ENCODE data around the gene RHOA.
"Not testable (repeated sequence)": the region's sequence is repeated elsewhere in the genome, so short reads cannot be mapped to it uniquely, and the experiment has no call there.

The RHOA gene

GRCh38 chr3:49397470-49397869, 14.3 kb downstream of the RHOA start:
- no peak overlapping the region for H3K4me2 ChIP-seq (ENCODE audit: low read length)
- no peak overlapping the region for H3K27ac ChIP-seq (ENCODE audit: low read depth, low read length)
- peaks cover 68% of the 10 kb centered on the region for H3K36me3 ChIP-seq (ENCODE audit: control insufficient read depth, low read length)
- H3K4me3 ChIP-seq (ENCODE audit: low read length): no peak overlapping the region
- H3K27me3 ChIP-seq (ENCODE audit: control insufficient read depth, low read length): no peaks in the 10 kb centered on the region
- no peaks in the 10 kb centered on the region for H3K9me2 ChIP-seq (replicated peaks; ENCODE audit: control insufficient read depth, low read length)
- TF ChIP-seq EZH2phosphoT487 (IDR thresholded peaks at IDR 0.05; ENCODE audit: borderline replicate concordance, low read length) (no peak), CTCF (IDR thresholded peaks at IDR 0.05; ENCODE audit: low read depth, low read length, poor library complexity, severe bottlenecking) (no peak)
- H4K20me1 ChIP-seq (ENCODE audit: control insufficient read depth, insufficient read depth, low read depth, low read length): peaks cover 46% of the 10 kb centered on the region
- peaks cover 100% of the 10 kb centered on the region for H3K79me2 ChIP-seq (ENCODE audit: control insufficient read depth, low read length)
- peaks cover 58% of the 10 kb centered on the region for H3K4me1 ChIP-seq (ENCODE audit: control insufficient read depth, low read length)
- peaks cover 4% of the 10 kb centered on the region for H3F3A ChIP-seq (ENCODE audit: control insufficient read depth, insufficient read depth)
- no peaks in the 10 kb centered on the region for H3K9me3 ChIP-seq (ENCODE audit: control insufficient read depth, insufficient read depth, low read length)

DNA sequence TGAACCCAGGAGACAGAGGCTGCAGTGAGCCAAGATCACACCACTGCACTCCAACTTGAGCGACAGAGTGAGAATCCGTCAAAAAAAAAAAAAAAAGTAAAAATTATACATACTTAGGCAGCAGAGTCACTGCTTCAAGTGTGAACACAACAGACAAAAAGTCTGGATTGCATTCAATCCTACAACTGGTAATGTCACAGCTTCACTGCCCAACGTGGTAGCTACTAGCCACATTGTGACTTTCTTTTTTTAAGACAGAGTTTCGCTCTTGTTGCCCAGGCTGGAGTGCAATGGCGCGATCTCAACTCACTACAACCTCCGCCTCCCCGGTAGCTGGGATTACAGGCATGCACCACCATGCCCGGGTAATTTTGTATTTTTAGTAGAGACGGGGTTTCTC, 20.5 kb downstream of the RHOA start:
- H3K4me3 ChIP-seq (ENCODE audit: low read length); H3K9me2 ChIP-seq (replicated peaks; ENCODE audit: control insufficient read depth, low read length); H3K27ac ChIP-seq (ENCODE audit: low read depth, low read length); H3K4me2 ChIP-seq (ENCODE audit: low read length); H3K27me3 ChIP-seq (ENCODE audit: control insufficient read depth, low read length); H3F3A ChIP-seq (ENCODE audit: control insufficient read depth, insufficient read depth); H3K9me3 ChIP-seq (ENCODE audit: control insufficient read depth, insufficient read depth, low read length): not testable (repeated sequence)
- peaks cover 99% of the 10 kb centered on the region for H3K79me2 ChIP-seq (ENCODE audit: control insufficient read depth, low read length)
- peaks cover 57% of the 10 kb centered on the region for H3K36me3 ChIP-seq (ENCODE audit: control insufficient read depth, low read length)
- peaks cover 43% of the 10 kb centered on the region for H3K4me1 ChIP-seq (ENCODE audit: control insufficient read depth, low read length)
- H4K20me1 ChIP-seq (ENCODE audit: control insufficient read depth, insufficient read depth, low read depth, low read length): peaks cover 27% of the 10 kb centered on the region

DNA sequence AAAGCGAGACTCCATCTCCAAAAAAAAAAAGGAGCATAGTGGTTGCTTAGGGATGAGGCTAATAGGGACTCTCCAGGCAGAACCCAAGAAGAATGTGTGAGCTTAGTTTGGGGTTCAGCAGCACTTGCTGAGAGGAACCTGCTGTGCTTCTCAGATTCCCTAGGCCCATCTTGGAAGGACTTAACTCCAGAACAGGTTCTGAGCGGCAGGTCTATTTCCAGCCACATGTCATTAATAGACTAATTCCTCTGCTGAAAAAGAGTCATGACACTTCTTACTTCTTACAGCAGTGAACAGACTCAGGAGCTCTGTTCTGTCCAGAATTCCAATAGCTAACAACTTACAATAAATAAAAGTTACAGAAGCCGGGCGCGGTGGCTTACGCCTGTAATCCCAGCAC, 22.5 kb downstream of the RHOA start:
- Histone ChIP-seq H3K27ac (ENCODE audit: low read depth, low read length) (no peak overlapping the region), H3K4me1 (ENCODE audit: control insufficient read depth, low read length) (peaks cover 44% of the 10 kb centered on the region), H3K9me3 (ENCODE audit: control insufficient read depth, insufficient read depth, low read length) (no peaks in the 10 kb centered on the region), H3K9me2 (replicated peaks; ENCODE audit: control insufficient read depth, low read length) (no peaks in the 10 kb centered on the region), H3K4me3 (ENCODE audit: low read length) (no peak overlapping the region), H3K27me3 (ENCODE audit: control insufficient read depth, low read length) (no peaks in the 10 kb centered on the region), H3F3A (ENCODE audit: control insufficient read depth, insufficient read depth) (no peaks in the 10 kb centered on the region), H3K36me3 (ENCODE audit: control insufficient read depth, low read length) (peaks cover 38% of the 10 kb centered on the region), H3K4me2 (ENCODE audit: low read length) (no peak overlapping the region), H3K79me2 (ENCODE audit: control insufficient read depth, low read length) (peaks cover 99% of the 10 kb centered on the region), H4K20me1 (ENCODE audit: control insufficient read depth, insufficient read depth, low read depth, low read length) (peaks cover 23% of the 10 kb centered on the region)
- no peak for TF ChIP-seq CTCF (IDR thresholded peaks at IDR 0.05; ENCODE audit: low read depth, low read length, poor library complexity, severe bottlenecking)

GRCh38 chr3:49388289-49388820, 23.4 kb downstream of the RHOA start:
- no peak for TF ChIP-seq CTCF (IDR thresholded peaks at IDR 0.05; ENCODE audit: low read depth, low read length, poor library complexity, severe bottlenecking)
- TF ChIP-seq EZH2phosphoT487 (IDR thresholded peaks at IDR 0.05; ENCODE audit: borderline replicate concordance, low read length): no peak
- Histone ChIP-seq H4K20me1 (ENCODE audit: control insufficient read depth, insufficient read depth, low read depth, low read length) (peaks cover 29% of the 10 kb centered on the region), H3K4me1 (ENCODE audit: control insufficient read depth, low read length) (peaks cover 44% of the 10 kb centered on the region), H3K9me3 (ENCODE audit: control insufficient read depth, insufficient read depth, low read length) (no peaks in the 10 kb centered on the region), H3K79me2 (ENCODE audit: control insufficient read depth, low read length) (peaks cover 99% of the 10 kb centered on the region), H3K9me2 (replicated peaks; ENCODE audit: control insufficient read depth, low read length) (no peaks in the 10 kb centered on the region), H3K36me3 (ENCODE audit: control insufficient read depth, low read length) (peaks cover 35% of the 10 kb centered on the region), H3K27ac (ENCODE audit: low read depth, low read length) (no peak overlapping the region), H3K27me3 (ENCODE audit: control insufficient read depth, low read length) (no peaks in the 10 kb centered on the region), H3K4me3 (ENCODE audit: low read length) (no peak overlapping the region), H3K4me2 (ENCODE audit: low read length) (no peak overlapping the region), H3F3A (ENCODE audit: control insufficient read depth, insufficient read depth) (no peaks in the 10 kb centered on the region)
